Kidney (tissue), 14 donors: ENCODE measurements around the gene KERA. TPM values are rescaled to one million over a fixed set of nuclear protein-coding genes. Genes with fewer than 3 reads are reported as not detected.

ENCODE experiments used
- DNase-seq, 5 donors: peaks; one replicate each; pipeline ENCODE4 v3.0.0-alpha.2; 2013 to 2020
- FAIRE-seq: peaks from 2 replicates; lab custom pipeline; 2012; peaks lifted over from hg19 to GRCh38; lab: Jason Lieb, UNC
- H3K27ac ChIP-seq, 2 donors: one replicate each; pipeline ENCODE4 v1.7.0; 2013; ENCODE audit warnings: low read depth in 2 of 2, low read length in 2 of 2, inconsistent platforms in 1 of 2
- H3K27me3 ChIP-seq: one replicate; pipeline ENCODE4 v1.7.1; 2013; ENCODE audit warnings: low read length, inconsistent platforms; ENCODE audit not compliant: control insufficient read depth, insufficient read depth
- H3K36me3 ChIP-seq, 3 donors: one replicate each; pipeline versions ENCODE4 v1.7.0 to v1.7.1; 2013; ENCODE audit warnings: low read length in 3 of 3, control low read depth in 1 of 3, inconsistent platforms in 1 of 3; ENCODE audit not compliant: insufficient read depth in 3 of 3, control insufficient read depth in 2 of 3
- H3K4me1 ChIP-seq, 3 donors: one replicate each; pipeline versions ENCODE4 v1.7.0 to v1.7.1; 2013; ENCODE audit warnings: low read length in 3 of 3, inconsistent platforms in 1 of 3, low read depth in 1 of 3; ENCODE audit not compliant: control insufficient read depth in 2 of 3, insufficient read depth in 2 of 3
- H3K4me3 ChIP-seq, 3 donors: one replicate each; pipeline versions ENCODE4 v1.7.0 to v1.8.1; 2013; ENCODE audit warnings: low read length in 3 of 3, control low read depth in 1 of 3, inconsistent platforms in 1 of 3
- H3K9ac ChIP-seq, 3 donors: one replicate each; pipeline versions ENCODE4 v1.7.0 to v1.7.1; 2013; ENCODE audit warnings: low read length in 3 of 3, control low read depth in 1 of 3, inconsistent platforms in 1 of 3
- H3K9me3 ChIP-seq, 3 donors: one replicate each; pipeline versions ENCODE4 v1.7.0 to v1.7.1; 2013; ENCODE audit warnings: low read length in 3 of 3, control low read depth in 1 of 3, inconsistent platforms in 1 of 3; ENCODE audit not compliant: control insufficient read depth in 2 of 3, insufficient read depth in 1 of 3
- CTCF ChIP-seq: IDR thresholded peaks from 3 replicates; pipeline ENCODE4 v1.5.1; 2012; ENCODE audit warnings: mild to moderate bottlenecking, moderate library complexity, borderline replicate concordance; ENCODE audit not compliant: insufficient read depth; ENCODE audit errors: extremely low read depth
- intact Hi-C: fragments of 100-400 bp; cut with DNase I; formaldehyde crosslinking; loops from one replicate; pipeline ENCODE4 v1.11.1; 2022
- polyA plus RNA-seq: library from polyadenylated mRNA; stranded (reverse); fragments of 350-450 nt; fragmentation: Illumina TruSeq; extraction: RNeasy Lipid Tissue Mini Kit (QIAGEN cat#74804); gene quantifications from one replicate; pipeline ENCODE4 v1.2.3, GENCODE V29; 2014; ENCODE audit warnings: low read depth, low replicate concordance; ENCODE audit not compliant: insufficient read depth
- total RNA-seq: library from RNA; stranded (reverse); fragmentation: NEBNext Ultra II Directional; extraction: Animal tissue kit (Norgen Biotek cat#: 25700); gene quantifications from one replicate; pipeline ENCODE4 v1.2.1, GENCODE V29; 2021
- donor health status: control.
- donor health status: control.
- donor health status: control.
- donor health status: control.
- donor health status: control.
- donor health status: DM: yes; HTN: yes; CAD: no.
- donor health status: Normal renal cell carcinoma (clear cell type).

KERA gene
- total and polyA plus RNA-seq, 2 donors from 2014 or later: not detected

- Histone ChIP-seq H3K27ac (no peak overlapping the region), H3K4me1 (no peaks in the 10 kb centered on the region), H3K36me3 (no peaks in the 10 kb centered on the region), H3K27me3 (no peaks in the 10 kb centered on the region), H3K9me3 (no peaks in the 10 kb centered on the region), H3K9ac (no peak overlapping the region), H3K4me3 (no peak overlapping the region)
- TF ChIP-seq CTCF: no peak
- no peak for FAIRE-seq
- no peak for DNase-seq
- intact Hi-C loops: no loop called here
Measured at GRCh38 chr12:91007531-91008290, 50.1 kb downstream of the KERA start.

GRCh38 chr12:91004872-91005271 is 53.0 kb downstream of the KERA start, which contains the start of gene EPYC:
EPYC (minus strand) TSS chr12:91004972; CDS start chr12:91002565, 2,407 bp downstream.
- FAIRE-seq: no peak
- H3K4me1 ChIP-seq: no peaks in the 10 kb centered on the region
- intact Hi-C loops: no loop called here

GRCh38 chr12:91003737-91004136 is 54.1 kb downstream of the KERA start:
- intact Hi-C loops: no loop called here
- no peaks in the 10 kb centered on the region for H3K36me3 ChIP-seq
- FAIRE-seq (no peak), DNase-seq (no peak)
- H3K4me3 ChIP-seq: no peak overlapping the region
- no peak for TF ChIP-seq CTCF
- no peak overlapping the region for H3K9ac ChIP-seq
- no peaks in the 10 kb centered on the region for H3K9me3 ChIP-seq
- H3K27me3 ChIP-seq: no peaks in the 10 kb centered on the region
- H3K4me1 ChIP-seq: no peaks in the 10 kb centered on the region
- H3K27ac ChIP-seq: no peak overlapping the region

More at GRCh38 chr12:91004872-91005271, 53.0 kb downstream of the KERA start, which contains the start of gene EPYC:
- no peak within 1 kb of the TSS for H3K4me3 ChIP-seq
- no peaks in the 10 kb centered on the region for H3K36me3 ChIP-seq
- H3K9ac ChIP-seq: no peak within 1 kb of the TSS
- no peaks in the 10 kb centered on the region for H3K27me3 ChIP-seq
- no peaks in the 10 kb centered on the region for H3K9me3 ChIP-seq
- TF ChIP-seq CTCF: no peak
- H3K27ac ChIP-seq: no peak within 1 kb of the TSS
- DNase-seq: no peak

GRCh38 chr12:91001306-91001705 is 56.5 kb downstream of the KERA start:
- Histone ChIP-seq H3K9me3 (no peaks in the 10 kb centered on the region), H3K4me1 (no peaks in the 10 kb centered on the region), H3K27ac (no peak overlapping the region), H3K36me3 (no peaks in the 10 kb centered on the region), H3K27me3 (no peaks in the 10 kb centered on the region), H3K4me3 (no peak overlapping the region), H3K9ac (no peak overlapping the region)
- no peak for TF ChIP-seq CTCF
- intact Hi-C loops: no loop called here
- DNase-seq (no peak), FAIRE-seq (no peak)
